Hematopoietic multipotent progenitor cell treated with erythropoietin and hydrocortisone succinate and interleukin-3 and kit ligand, for 6 days (in vitro differentiated cells): Measurements from ENCODE around the gene DRD4.

ENCODE experiments used
- DNase-seq: peaks from one replicate; pipeline ENCODE4 v3.0.0-alpha.2; 2015

The DRD4 gene

GRCh38 chr11:610146-610801 is 26.8 kb upstream of the DRD4 start:
- DNase-seq = no peak

GRCh38 chr11:611001-611996 is 25.8 kb upstream of the DRD4 start:
- DNase-seq = no peak

GRCh38 chr11:612201-612960 is 24.7 kb upstream of the DRD4 start:
- DNase-seq = peak; percentile 65

GRCh38 chr11:612961-613300 is 24.1 kb upstream of the DRD4 start:
- no peak for DNase-seq

- DNase-seq = peak; percentile 87
Measured at GRCh38 chr11:613369-613968, 23.6 kb upstream of the DRD4 start.

GRCh38 chr11:614021-614622 is 22.9 kb upstream of the DRD4 start:
- no peak for DNase-seq

GRCh38 chr11:614623-615503 is 22.2 kb upstream of the DRD4 start:
- DNase-seq = peak; percentile 14

GRCh38 chr11:615504-616319 is 21.4 kb upstream of the DRD4 start, which contains the start of gene IRF7:
IRF7 (minus strand) TSS chr11:615950; CDS start chr11:615364, 586 bp downstream.
- peak; percentile 98 for DNase-seq

GRCh38 chr11:616320-617198 is 20.5 kb upstream of the DRD4 start:
- DNase-seq = no peak

GRCh38 chr11:617199-617911 is 19.7 kb upstream of the DRD4 start:
- DNase-seq = no peak

GRCh38 chr11:617912-618682 is 19.0 kb upstream of the DRD4 start:
- no peak for DNase-seq

- DNase-seq = no peak
Measured at GRCh38 chr11:618856-619627, 18.0 kb upstream of the DRD4 start.

- DNase-seq = no peak
Measured at GRCh38 chr11:619628-620050, 17.4 kb upstream of the DRD4 start.

GRCh38 chr11:620201-620600 is 16.9 kb upstream of the DRD4 start:
- DNase-seq = no peak

- no peak for DNase-seq
Measured at GRCh38 chr11:620935-621814, 15.9 kb upstream of the DRD4 start.

GRCh38 chr11:621838-622237 is 15.2 kb upstream of the DRD4 start:
- no peak for DNase-seq
